ENCODE data around the gene SLC51A. TPM values are rescaled to one million over a fixed set of nuclear protein-coding genes. Genes with fewer than 3 reads are reported as not detected.

Gene SLC51A
- total and polyA plus RNA-seq, 9 of the 15 experiments (the other 6 are each of a cell fraction or from before 2014, with no cell fraction given): 0.35 to 0.38 TPM; not detected in 7

- TF ChIP-seq, protein P1, sequence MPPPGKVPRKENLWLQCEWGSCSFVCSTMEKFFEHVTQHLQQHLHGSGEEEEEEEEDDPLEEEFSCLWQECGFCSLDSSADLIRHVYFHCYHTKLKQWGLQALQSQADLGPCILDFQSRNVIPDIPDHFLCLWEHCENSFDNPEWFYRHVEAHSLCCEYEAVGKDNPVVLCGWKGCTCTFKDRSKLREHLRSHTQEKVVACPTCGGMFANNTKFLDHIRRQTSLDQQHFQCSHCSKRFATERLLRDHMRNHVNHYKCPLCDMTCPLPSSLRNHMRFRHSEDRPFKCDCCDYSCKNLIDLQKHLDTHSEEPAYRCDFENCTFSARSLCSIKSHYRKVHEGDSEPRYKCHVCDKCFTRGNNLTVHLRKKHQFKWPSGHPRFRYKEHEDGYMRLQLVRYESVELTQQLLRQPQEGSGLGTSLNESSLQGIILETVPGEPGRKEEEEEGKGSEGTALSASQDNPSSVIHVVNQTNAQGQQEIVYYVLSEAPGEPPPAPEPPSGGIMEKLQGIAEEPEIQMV (tag; conservative IDR thresholded peaks at IDR 0.05; ENCODE audit: low read depth): 0 out of 2 replicates have a peak, but pooled peaks have one; percentile 8
- TF ChIP-seq ZBTB2 (IDR thresholded peaks at IDR 0.05) (peak; percentile 76; the same call in 1 of the 2 replicates), HBP1 (CRISPR knock-in tag; IDR thresholded peaks at IDR 0.05) (peak; percentile 52; the same call in 1 of the 2 replicates), ZBTB33 (CRISPR knock-in tag; IDR thresholded peaks at IDR 0.05) (peak; percentile 73; the same call in 1 of the 2 replicates), ZBTB5 (IDR thresholded peaks at IDR 0.05) (peak; percentile 58; the same call in 1 of the 2 replicates), EHMT2 (IDR thresholded peaks at IDR 0.05) (0 out of 2 replicates have a peak, but pooled peaks have one; percentile 27)
Observed at GRCh38 chr3:196209944-196210672, 6.2 kb upstream of the SLC51A start (continued).

Measured in K562 (cell line).